Trophoblast cell (in vitro differentiated cells and primary cell): ENCODE measurements around the gene RNFT2.
"Not testable (repeated sequence)": the region's sequence is repeated elsewhere in the genome, so short reads cannot be mapped to it uniquely, and the experiment has no call there.

Experiments used
- DNase-seq, 2 donors: peaks; one replicate each; pipeline ENCODE4 v3.0.0-alpha.2; 2016
- H2AFZ ChIP-seq: 2 replicates; pipeline ENCODE4 v1.6.1; 2013; ENCODE audit warnings: low read length, moderate library complexity, mild to moderate bottlenecking; ENCODE audit not compliant: insufficient read depth, poor library complexity
- H2AK5ac ChIP-seq: 2 replicates; pipeline ENCODE4 v1.6.1; 2013; ENCODE audit warnings: mild to moderate bottlenecking, low read length
- H2BK120ac ChIP-seq: 2 replicates; pipeline ENCODE4 v1.6.1; 2013; ENCODE audit warnings: low read length, mild to moderate bottlenecking, moderate library complexity; ENCODE audit not compliant: insufficient read depth, poor library complexity
- H2BK12ac ChIP-seq: 2 replicates; pipeline ENCODE4 v1.6.1; 2013; ENCODE audit warnings: mild to moderate bottlenecking, low read length, moderate library complexity
- H2BK5ac ChIP-seq: 2 replicates; pipeline ENCODE4 v1.6.1; 2013; ENCODE audit warnings: low read length, low read depth, moderate library complexity, mild to moderate bottlenecking; ENCODE audit not compliant: poor library complexity
- H3K14ac ChIP-seq: 2 replicates; pipeline ENCODE4 v1.6.1; 2013; ENCODE audit warnings: mild to moderate bottlenecking, low read length
- H3K18ac ChIP-seq: 2 replicates; pipeline ENCODE4 v1.6.1; 2013; ENCODE audit warnings: mild to moderate bottlenecking, low read length
- H3K23ac ChIP-seq: 2 replicates; pipeline ENCODE4 v1.6.1; 2013; ENCODE audit warnings: low read length
- H3K27ac ChIP-seq: 2 replicates; pipeline ENCODE4 v1.5.1; 2013; ENCODE audit warnings: low read depth, mild to moderate bottlenecking, inconsistent platforms, low read length, moderate library complexity
- H3K27me3 ChIP-seq: 2 replicates; pipeline ENCODE4 v1.6.1; 2013; ENCODE audit warnings: inconsistent platforms, mild to moderate bottlenecking, low read length, moderate library complexity; ENCODE audit not compliant: insufficient read depth
- H3K36me3 ChIP-seq, 2 experiments: 1 replicate in 1 of 2; 2 replicates in 1 of 2; pipeline ENCODE4 v1.6.1; 2013; ENCODE audit warnings: low read length in 2 of 2, mild to moderate bottlenecking in 2 of 2, moderate library complexity in 1 of 2; ENCODE audit not compliant: insufficient read depth in 2 of 2, control insufficient read depth in 1 of 2
- H3K4ac ChIP-seq: 2 replicates; pipeline ENCODE4 v1.6.1; 2013; ENCODE audit warnings: low read depth, mild to moderate bottlenecking, low read length, moderate library complexity
- H3K4me1 ChIP-seq, 2 experiments: 1 replicate in 1 of 2; 2 replicates in 1 of 2; pipeline ENCODE4 v1.6.1; 2013; ENCODE audit warnings: low read length in 2 of 2, mild to moderate bottlenecking in 2 of 2, moderate library complexity in 1 of 2; ENCODE audit not compliant: insufficient read depth in 2 of 2, control insufficient read depth in 1 of 2
- H3K4me2 ChIP-seq: 2 replicates; pipeline ENCODE4 v1.6.1; 2013; ENCODE audit warnings: inconsistent platforms, mild to moderate bottlenecking, low read length, moderate library complexity
- H3K4me3 ChIP-seq: 2 replicates; pipeline ENCODE4 v1.5.1; 2013; ENCODE audit warnings: mild to moderate bottlenecking, low read depth, low read length, inconsistent platforms
- H3K79me1 ChIP-seq: one replicate; pipeline ENCODE4 v1.6.1; 2013; ENCODE audit warnings: low read length
- H3K79me2 ChIP-seq: 2 replicates; pipeline ENCODE4 v1.6.1; 2013; ENCODE audit warnings: low read length, mild to moderate bottlenecking; ENCODE audit not compliant: control insufficient read depth, insufficient read depth, poor library complexity
- H3K9ac ChIP-seq: 2 replicates; pipeline ENCODE4 v1.6.1; 2013; ENCODE audit warnings: mild to moderate bottlenecking, low read length
- H3K9me3 ChIP-seq: 2 replicates; pipeline ENCODE4 v1.6.1; 2013; ENCODE audit warnings: low read depth, mild to moderate bottlenecking, control low read depth, inconsistent platforms, low read length; ENCODE audit not compliant: insufficient read depth
- H4K12ac ChIP-seq: 2 replicates; pipeline ENCODE4 v1.6.1; 2013; ENCODE audit warnings: low read depth, mild to moderate bottlenecking, low read length, moderate library complexity
- H4K8ac ChIP-seq: 2 replicates; pipeline ENCODE4 v1.6.1; 2013; ENCODE audit warnings: low read depth, mild to moderate bottlenecking, low read length, moderate library complexity
- H4K91ac ChIP-seq: one replicate; pipeline ENCODE4 v1.6.1; 2013; ENCODE audit warnings: low read depth, mild to moderate bottlenecking, low read length, moderate library complexity
- WGBS: extraction: QIAGEN DNeasy Blood & Tissue Kit; methylation state at CpG from one replicate; pipeline ENCODE4 v1.1.7; 2013; ENCODE audit warnings: missing lambda C conversion rate; ENCODE audit not compliant: insufficient read length, insufficient coverage; ENCODE audit errors: extremely low coverage; 5-methylcytosine and 5-hydroxymethylcytosine counted together

RNFT2 gene

GRCh38 chr12:116784238-116784612, 46.1 kb downstream of the RNFT2 start:
- WGBS = no CpG with 5 or more reads among the region's 7 CpGs
- H2AFZ ChIP-seq = no peak overlapping the region
- no peaks in the 10 kb centered on the region for H3K79me1 ChIP-seq
- no peak overlapping the region for H4K12ac ChIP-seq
- H2BK12ac ChIP-seq = no peak overlapping the region
- no peaks in the 10 kb centered on the region for H3K9me3 ChIP-seq
- no peak overlapping the region for H4K8ac ChIP-seq
- no peaks in the 10 kb centered on the region for H3K79me2 ChIP-seq
- H2BK5ac ChIP-seq = no peak overlapping the region
- H4K91ac ChIP-seq = no peak overlapping the region
- no peaks in the 10 kb centered on the region for H3K36me3 ChIP-seq
- no peak overlapping the region for H3K14ac ChIP-seq
- no peak overlapping the region for H2AK5ac ChIP-seq
- no peaks in the 10 kb centered on the region for H3K4me1 ChIP-seq
- no peak overlapping the region for H3K4ac ChIP-seq
- H3K18ac ChIP-seq = no peak overlapping the region
- no peak for DNase-seq
- H3K27ac ChIP-seq = no peak overlapping the region
- no peaks in the 10 kb centered on the region for H3K27me3 ChIP-seq
- no peak overlapping the region for H3K4me2 ChIP-seq
- no peak overlapping the region for H3K9ac ChIP-seq
- H2BK120ac ChIP-seq = no peak overlapping the region
- no peak overlapping the region for H3K4me3 ChIP-seq
- no peak overlapping the region for H3K23ac ChIP-seq

- H2AK5ac ChIP-seq, H3K4me3 ChIP-seq, DNase-seq, H3K4ac ChIP-seq, H4K91ac ChIP-seq, H3K79me1 ChIP-seq, H2BK12ac ChIP-seq, H3K9ac ChIP-seq, H4K12ac ChIP-seq, H3K9me3 ChIP-seq, H3K18ac ChIP-seq, H3K4me2 ChIP-seq, H4K8ac ChIP-seq, H2AFZ ChIP-seq, H3K27me3 ChIP-seq, H2BK120ac ChIP-seq, H2BK5ac ChIP-seq, H3K36me3 ChIP-seq, H3K14ac ChIP-seq, H3K27ac ChIP-seq, H3K4me1 ChIP-seq, H3K79me2 ChIP-seq, H3K23ac ChIP-seq: not testable (repeated sequence)
Measured at GRCh38 chr12:116789562-116789961, 51.4 kb downstream of the RNFT2 start.

GRCh38 chr12:116790066-116790465, 52.0 kb downstream of the RNFT2 start:
- no peak for DNase-seq

GRCh38 chr12:116792403-116792802, 54.3 kb downstream of the RNFT2 start:
- no peak overlapping the region for H3K23ac ChIP-seq
- no peak overlapping the region for H3K18ac ChIP-seq
- H2BK120ac ChIP-seq = no peak overlapping the region
- H2AK5ac ChIP-seq = no peak overlapping the region
- no peak overlapping the region for H3K27ac ChIP-seq
- no peak overlapping the region for H3K9ac ChIP-seq
- no peak overlapping the region for H2BK5ac ChIP-seq
- no peak overlapping the region for H2AFZ ChIP-seq
- no peaks in the 10 kb centered on the region for H3K27me3 ChIP-seq
- DNase-seq = no peak
- H3K4me2 ChIP-seq = no peak overlapping the region
- H3K4me1 ChIP-seq = no peaks in the 10 kb centered on the region
- H3K36me3 ChIP-seq = no peaks in the 10 kb centered on the region
- no peak overlapping the region for H3K4me3 ChIP-seq
- H3K4ac ChIP-seq = no peak overlapping the region
- no peak overlapping the region for H3K14ac ChIP-seq
- peaks cover 1% of the 10 kb centered on the region for H3K9me3 ChIP-seq
- no peak overlapping the region for H4K12ac ChIP-seq
- no peak overlapping the region for H4K8ac ChIP-seq
- no CpG with 5 or more reads among the region's 10 CpGs for WGBS
- no peaks in the 10 kb centered on the region for H3K79me1 ChIP-seq
- H2BK12ac ChIP-seq = no peak overlapping the region
- no peak overlapping the region for H4K91ac ChIP-seq
- no peaks in the 10 kb centered on the region for H3K79me2 ChIP-seq

More at GRCh38 chr12:116790066-116790465, 52.0 kb downstream of the RNFT2 start:
- Histone ChIP-seq H4K12ac (no peak overlapping the region), H2BK5ac (no peak overlapping the region), H3K23ac (no peak overlapping the region), H3K27ac (no peak overlapping the region), H3K4ac (no peak overlapping the region), H2BK120ac (no peak overlapping the region), H3K36me3 (no peaks in the 10 kb centered on the region), H4K8ac (no peak overlapping the region), H2AFZ (no peak overlapping the region), H3K79me2 (no peaks in the 10 kb centered on the region), H3K27me3 (no peaks in the 10 kb centered on the region), H3K9ac (no peak overlapping the region), H2BK12ac (no peak overlapping the region), H4K91ac (no peak overlapping the region), H3K14ac (no peak overlapping the region), H3K4me2 (no peak overlapping the region), H3K4me1 (no peaks in the 10 kb centered on the region), H3K4me3 (no peak overlapping the region), H3K9me3 (no peaks in the 10 kb centered on the region), H3K79me1 (no peaks in the 10 kb centered on the region), H2AK5ac (no peak overlapping the region), H3K18ac (no peak overlapping the region)
- no CpG with 5 or more reads among the region's 1 CpG for WGBS
